Tibial artery (tissue), 4 donors: ENCODE measurements around the gene ADAMTSL3.

Experiments used
- DNase-seq, 2 donors: peaks; one replicate each; pipeline ENCODE4 v3.0.0-alpha.2; 2019
- H3K27ac ChIP-seq, 2 donors: fragments of 200-600 bp; sonication (generic) in 1 of 2; 1 replicate in 1 of 2; 2 replicates in 1 of 2; pipeline ENCODE4 v1.5.1; 2018 to 2019; ENCODE audit warnings: mild to moderate bottlenecking in 1 of 2
- H3K27me3 ChIP-seq, 2 donors: fragments of 200-600 bp; sonication (generic) in 1 of 2; one replicate each; pipeline versions ENCODE4 v1.5.1 to v1.6.0; 2016 to 2019
- H3K36me3 ChIP-seq, 3 donors: fragments of 200-600 bp; sonication (generic) in 2 of 3; one replicate each; pipeline ENCODE4 v1.5.1; 2016 to 2019; ENCODE audit warnings: mild to moderate bottlenecking in 2 of 3
- H3K4me1 ChIP-seq, 4 donors: fragments of 200-600 bp; sonication (generic) in 2 of 4; 1 replicate in 3 of 4; 2 replicates in 1 of 4; pipeline ENCODE4 v1.5.1; 2016 to 2019
- H3K4me3 ChIP-seq, 2 donors: fragments of 200-600 bp; sonication (generic) in 1 of 2; 1 replicate in 1 of 2; 2 replicates in 1 of 2; pipeline ENCODE4 v1.5.1; 2018 to 2019; ENCODE audit warnings: mild to moderate bottlenecking in 2 of 2
- H3K9me3 ChIP-seq, 3 donors: fragments of 200-600 bp; sonication (generic) in 1 of 3; one replicate each; pipeline ENCODE4 v1.5.1; 2016 to 2019
- intact Hi-C: fragments of 100-400 bp; cut with DNase I; formaldehyde crosslinking; loops from one replicate; pipeline ENCODE4 v1.15.0; 2023; ENCODE audit warnings: low total_unique reads
- TF ChIP-seq, protein P1 (sequence below), 2 experiments: fragments of 200-600 bp in 1 of 2; fragments of 450-650 bp in 1 of 2; IDR thresholded peaks; one replicate each; pipeline ENCODE4 v1.5.1; 2017 to 2019; ENCODE audit warnings: antibody characterized with exemption in 2 of 2, mild to moderate bottlenecking in 1 of 2, moderate library complexity in 1 of 2

The ADAMTSL3 gene

GRCh38 chr15:83899670-83900069 is 245.7 kb downstream of the ADAMTSL3 start:
- H3K4me1 ChIP-seq: peaks cover 0 to 9% (median 8%) of the 10 kb centered on the region in 4 donors
- intact Hi-C loops: no loop called here
- H3K36me3 ChIP-seq: peaks cover 0 to 29% (median 15%) of the 10 kb centered on the region in 3 donors
- H3K9me3 ChIP-seq: no peaks in the 10 kb centered on the region
- no peak overlapping the region for H3K27ac ChIP-seq
- no peak overlapping the region for H3K4me3 ChIP-seq
- TF ChIP-seq, protein P1, sequence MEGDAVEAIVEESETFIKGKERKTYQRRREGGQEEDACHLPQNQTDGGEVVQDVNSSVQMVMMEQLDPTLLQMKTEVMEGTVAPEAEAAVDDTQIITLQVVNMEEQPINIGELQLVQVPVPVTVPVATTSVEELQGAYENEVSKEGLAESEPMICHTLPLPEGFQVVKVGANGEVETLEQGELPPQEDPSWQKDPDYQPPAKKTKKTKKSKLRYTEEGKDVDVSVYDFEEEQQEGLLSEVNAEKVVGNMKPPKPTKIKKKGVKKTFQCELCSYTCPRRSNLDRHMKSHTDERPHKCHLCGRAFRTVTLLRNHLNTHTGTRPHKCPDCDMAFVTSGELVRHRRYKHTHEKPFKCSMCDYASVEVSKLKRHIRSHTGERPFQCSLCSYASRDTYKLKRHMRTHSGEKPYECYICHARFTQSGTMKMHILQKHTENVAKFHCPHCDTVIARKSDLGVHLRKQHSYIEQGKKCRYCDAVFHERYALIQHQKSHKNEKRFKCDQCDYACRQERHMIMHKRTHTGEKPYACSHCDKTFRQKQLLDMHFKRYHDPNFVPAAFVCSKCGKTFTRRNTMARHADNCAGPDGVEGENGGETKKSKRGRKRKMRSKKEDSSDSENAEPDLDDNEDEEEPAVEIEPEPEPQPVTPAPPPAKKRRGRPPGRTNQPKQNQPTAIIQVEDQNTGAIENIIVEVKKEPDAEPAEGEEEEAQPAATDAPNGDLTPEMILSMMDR (IDR thresholded peaks at IDR 0.05): no peak
- DNase-seq: no peak
- H3K27me3 ChIP-seq: no peaks in the 10 kb centered on the region

DNA sequence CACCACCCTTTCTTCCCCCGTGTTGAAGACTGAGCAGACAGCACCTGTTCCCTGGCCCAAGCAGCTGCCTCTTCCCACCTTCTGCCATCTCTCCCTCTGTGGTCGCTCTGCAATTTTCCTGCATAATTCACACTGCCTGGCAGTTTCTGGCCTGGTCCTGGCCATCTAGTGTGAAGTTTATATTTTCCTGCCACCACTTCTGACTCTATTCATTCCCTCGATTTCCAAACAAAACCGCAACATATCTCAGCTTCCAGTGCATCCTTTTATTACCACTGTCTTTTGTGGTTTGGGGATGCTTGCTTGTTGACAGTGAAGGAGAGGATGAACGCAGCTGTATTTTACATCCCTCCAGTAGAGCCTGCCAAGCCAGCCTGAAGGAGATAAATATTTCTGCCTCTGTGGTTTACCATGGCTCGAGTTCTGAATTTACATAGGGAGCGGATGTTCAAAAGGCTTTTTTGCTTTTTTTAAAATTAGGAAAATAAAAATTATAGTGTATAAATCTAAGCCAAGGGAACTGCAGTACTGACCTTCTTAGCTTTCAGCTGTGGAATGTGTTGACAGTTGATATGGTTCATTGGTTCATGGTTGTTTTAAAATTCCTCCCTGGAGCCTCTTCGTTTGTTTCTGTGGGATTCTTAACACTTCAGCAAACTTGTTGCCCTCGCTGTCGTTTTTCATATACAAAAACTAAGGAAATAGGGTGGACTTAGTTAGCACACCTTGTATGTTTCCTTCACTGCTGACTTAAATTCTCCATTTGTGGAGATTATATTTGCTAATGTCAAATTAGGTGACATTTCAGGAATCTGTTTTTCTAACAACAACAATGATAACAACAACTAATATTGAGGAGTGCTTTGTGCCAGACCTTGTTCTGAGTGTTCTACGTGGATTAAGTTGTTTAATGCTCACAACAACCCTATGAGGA is 250.5 kb downstream of the ADAMTSL3 start:
- peak overlapping the region; percentile 28 to 46 for H3K27ac ChIP-seq
- intact Hi-C loops: no loop called here
- no peaks in the 10 kb centered on the region for H3K27me3 ChIP-seq
- H3K4me3 ChIP-seq: no peak overlapping the region
- peaks cover 0 to 10% (median 8%) of the 10 kb centered on the region in 4 donors for H3K4me1 ChIP-seq
- TF ChIP-seq, protein P1 (IDR thresholded peaks at IDR 0.05): no peak
- peaks cover 0 to 4% (median 0%) of the 10 kb centered on the region in 3 donors for H3K9me3 ChIP-seq
- no peak for DNase-seq
- peaks cover 0 to 35% (median 32%) of the 10 kb centered on the region in 3 donors for H3K36me3 ChIP-seq

DNA sequence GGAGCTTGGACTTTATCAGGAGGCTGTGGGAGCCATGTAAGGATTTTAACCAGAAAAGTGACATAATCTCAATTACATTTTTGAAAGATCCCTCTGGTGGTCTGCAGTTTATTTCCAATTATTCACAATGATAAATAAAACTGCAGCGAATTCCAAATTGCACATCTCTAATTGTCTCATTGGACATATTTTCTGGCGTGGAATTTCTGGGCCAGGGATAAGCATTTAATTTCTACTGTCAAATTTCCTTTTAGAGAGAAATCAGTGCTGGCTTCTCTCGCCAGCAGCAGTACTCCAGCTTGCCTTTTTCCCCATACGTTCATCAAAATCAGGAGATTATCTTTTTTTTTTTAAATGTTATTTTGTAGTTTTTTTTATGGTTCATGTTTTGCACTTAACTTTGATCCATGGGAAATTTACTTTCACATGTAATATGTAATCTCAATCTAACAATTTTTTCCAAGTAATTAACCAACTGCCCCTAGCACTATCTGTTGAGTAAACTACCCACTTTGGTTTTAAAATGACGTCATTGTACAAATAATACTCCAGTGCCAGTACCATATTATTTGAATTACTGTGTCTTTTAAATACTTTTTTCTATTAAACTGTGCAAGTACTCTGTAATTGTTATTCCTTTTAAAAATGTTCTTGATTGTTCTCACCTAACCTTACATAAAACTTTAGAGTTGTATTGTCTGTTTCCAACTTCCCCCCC is 251.8 kb downstream of the ADAMTSL3 start:
- intact Hi-C loops: no loop called here
- H3K36me3 ChIP-seq: peaks cover 0 to 33% (median 31%) of the 10 kb centered on the region in 3 donors
- H3K4me1 ChIP-seq: peaks cover 0 to 10% (median 8%) of the 10 kb centered on the region in 4 donors
- H3K27me3 ChIP-seq: no peaks in the 10 kb centered on the region
- TF ChIP-seq, protein P1 (IDR thresholded peaks at IDR 0.05): no peak
- no peak for DNase-seq
- no peak overlapping the region for H3K4me3 ChIP-seq
- no peak overlapping the region for H3K27ac ChIP-seq
- H3K9me3 ChIP-seq: peaks cover 0 to 4% (median 0%) of the 10 kb centered on the region in 3 donors

DNA sequence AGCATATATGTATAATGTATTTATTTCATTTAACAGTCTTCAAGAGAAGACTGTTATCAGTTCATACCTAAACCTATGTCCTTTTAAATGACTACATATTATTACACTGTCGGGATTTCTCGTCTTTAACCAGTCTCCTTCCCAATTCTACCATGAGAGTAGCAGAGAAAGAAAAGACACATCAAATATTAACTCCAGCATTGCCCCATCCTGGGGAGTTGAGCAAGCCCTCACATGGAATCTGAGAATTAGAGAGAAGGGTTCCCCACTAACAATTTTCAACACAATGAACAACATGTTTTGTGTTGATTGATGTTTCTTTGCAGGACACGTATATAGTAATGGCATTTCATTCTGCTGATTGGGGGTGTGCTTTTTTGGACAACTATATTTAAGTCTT is 257.4 kb downstream of the ADAMTSL3 start:
- Histone ChIP-seq H3K27me3 (no peaks in the 10 kb centered on the region), H3K4me1 (no peaks in the 10 kb centered on the region), H3K4me3 (no peak overlapping the region), H3K27ac (no peak overlapping the region), H3K9me3 (peaks cover 0 to 4% (median 0%) of the 10 kb centered on the region in 3 donors), H3K36me3 (peaks cover 0 to 49% (median 22%) of the 10 kb centered on the region in 3 donors)
- DNase-seq: no peak
- TF ChIP-seq, protein P1 (IDR thresholded peaks at IDR 0.05): no peak
- intact Hi-C loops: no loop called here

- Histone ChIP-seq H3K9me3 (peaks cover 0 to 4% (median 0%) of the 10 kb centered on the region in 3 donors), H3K36me3 (peaks cover 0 to 49% (median 18%) of the 10 kb centered on the region in 3 donors), H3K4me3 (no peak overlapping the region), H3K4me1 (no peaks in the 10 kb centered on the region), H3K27ac (no peak overlapping the region), H3K27me3 (no peaks in the 10 kb centered on the region)
- TF ChIP-seq, protein P1 (IDR thresholded peaks at IDR 0.05): no peak
- no peak for DNase-seq
- intact Hi-C loops: no loop called here
Measured at GRCh38 chr15:83912343-83912742, 258.4 kb downstream of the ADAMTSL3 start.
